GM12892 (cell line): Measurements from ENCODE around the gene NBEA.

ENCODE experiments used
- POLR2AphosphoS5 ChIP-seq: IDR thresholded peaks from 2 replicates; pipeline ENCODE4 v1.6.1; 2011; ENCODE audit warnings: low read depth, low read length, control low read depth
- TAF1 ChIP-seq: IDR thresholded peaks from 2 replicates; pipeline ENCODE4 v1.6.1; 2011; ENCODE audit warnings: low read depth, mild to moderate bottlenecking, control low read depth, low read length, borderline replicate concordance

GRCh38 chr13:35479038-35479492 lies 537.0 kb downstream of the NBEA start:
- TF ChIP-seq TAF1 = no peak
- no peak for TF ChIP-seq POLR2AphosphoS5
